22Rv1 (cell line): ENCODE results near the gene ALKBH2.

Experiments
- H3K27ac ChIP-seq: fragments of 450-650 bp; 2 replicates; pipeline ENCODE4 v1.5.1; 2017
- CTCF ChIP-seq: fragments of 450-650 bp; IDR thresholded peaks from 2 replicates; pipeline ENCODE4 v1.5.1; 2017; ENCODE audit warnings: mild to moderate bottlenecking
- ZFX ChIP-seq: fragments of 450-650 bp; IDR thresholded peaks from 2 replicates; pipeline ENCODE4 v1.6.1; 2017; ENCODE audit warnings: antibody characterized with exemption, borderline replicate concordance

ALKBH2 gene

GRCh38 chr12:109069307-109070271 lies 23.7 kb downstream of the ALKBH2 start:
- H3K27ac ChIP-seq: no peak overlapping the region
- no peak for TF ChIP-seq CTCF
- TF ChIP-seq ZFX: no peak

DNA sequence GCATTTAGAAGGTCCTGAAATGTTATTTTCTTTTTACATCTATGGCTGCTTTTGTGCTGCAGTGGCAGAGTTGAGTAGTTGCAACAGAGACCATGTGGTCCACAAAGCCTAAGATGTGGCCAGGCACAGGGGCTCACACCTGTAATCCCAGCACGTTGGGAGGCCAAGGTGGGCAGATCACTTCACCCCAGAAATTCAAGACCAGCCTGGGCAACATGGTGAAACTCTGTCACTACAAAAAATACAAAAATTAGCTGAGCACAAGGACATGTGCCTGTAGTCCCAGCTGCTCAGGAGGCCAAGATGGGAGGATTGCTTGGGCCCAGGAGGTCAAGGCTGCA lies 27.4 kb downstream of the ALKBH2 start:
- no peak for TF ChIP-seq CTCF
- no peak for TF ChIP-seq ZFX
- peak overlapping the region; percentile 14; the same call in 1 of the 2 replicates for H3K27ac ChIP-seq

DNA sequence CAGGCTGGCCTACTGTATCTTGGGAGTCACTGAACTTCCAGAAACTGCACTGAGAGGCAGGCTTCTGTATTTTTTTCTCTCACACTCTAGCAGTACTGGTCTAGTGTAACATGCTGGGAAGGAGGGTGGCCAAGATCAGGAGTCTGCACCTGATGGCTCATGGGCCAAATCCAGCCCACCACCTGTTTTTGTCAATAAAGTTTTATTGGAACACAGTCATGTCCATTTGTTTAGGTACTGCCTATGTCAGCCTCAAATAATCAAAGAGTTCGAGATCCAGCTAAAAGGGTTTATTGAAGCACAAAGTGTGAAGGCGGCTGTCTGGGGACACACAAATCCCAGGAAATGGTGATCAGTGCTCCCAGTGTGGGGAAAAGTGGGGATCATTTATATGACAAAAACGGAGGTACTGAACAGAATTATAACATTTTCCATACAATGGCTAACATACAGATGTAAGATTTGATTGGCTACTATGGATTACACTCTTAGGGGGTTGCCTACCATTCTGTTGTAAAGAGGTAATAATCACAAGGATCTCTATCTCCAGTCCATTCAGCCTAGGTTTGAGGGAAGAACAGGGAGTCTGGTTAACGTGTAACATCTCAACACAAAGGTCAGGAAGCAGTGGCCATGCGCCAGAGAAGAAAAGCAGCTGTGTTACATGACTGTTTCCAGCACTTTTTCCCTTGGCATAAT lies 28.0 kb downstream of the ALKBH2 start:
- H3K27ac ChIP-seq: peak overlapping the region; percentile 14; the same call in 1 of the 2 replicates
- TF ChIP-seq CTCF (no peak), ZFX (no peak)

- H3K27ac ChIP-seq: no peak overlapping the region
- TF ChIP-seq CTCF (no peak), ZFX (no peak)
These were observed 29.1 kb downstream of the ALKBH2 start for GRCh38 chr12:109064143-109064542.

GRCh38 chr12:109058773-109059172 lies 34.5 kb downstream of the ALKBH2 start:
- TF ChIP-seq CTCF (no peak), ZFX (no peak)
- no peak overlapping the region for H3K27ac ChIP-seq

DNA sequence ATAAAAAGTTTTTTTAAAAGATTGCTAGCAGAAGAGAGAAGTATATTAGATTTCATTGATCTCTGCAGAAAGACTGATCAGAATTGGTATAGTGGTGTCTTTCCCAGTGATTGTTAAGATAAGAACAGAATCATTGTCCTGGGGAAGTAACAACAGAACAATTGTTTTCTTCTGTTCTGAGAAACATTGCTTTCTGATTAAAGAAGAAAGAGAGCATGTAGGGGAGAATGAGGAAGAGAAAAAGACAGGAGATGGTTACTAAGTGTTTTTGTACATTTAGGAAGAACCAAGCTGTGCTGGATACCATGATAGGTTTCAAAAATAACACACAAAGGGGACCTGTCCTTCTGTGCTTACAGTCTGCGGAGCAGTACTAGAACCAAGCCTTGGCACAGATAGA lies 35.9 kb downstream of the ALKBH2 start:
- TF ChIP-seq CTCF (no peak), ZFX (no peak)
- H3K27ac ChIP-seq: no peak overlapping the region

- TF ChIP-seq CTCF (no peak), ZFX (no peak)
These were observed 36.4 kb downstream of the ALKBH2 start for GRCh38 chr12:109056891-109057290.

More at GRCh38 chr12:109056891-109057290, 36.4 kb downstream of the ALKBH2 start:
- H3K27ac ChIP-seq: no peak overlapping the region
